GM23248 (cell line): Measurements from ENCODE around the gene HDAC3.

Experiments used
- EZH2 ChIP-seq: fragments of 200-600 bp; sonication (generic); IDR thresholded peaks from 2 replicates; pipeline ENCODE4 v1.6.1; 2018; ENCODE audit warnings: antibody characterized with exemption, mild to moderate bottlenecking; ENCODE audit not compliant: insufficient read depth, poor library complexity, severe bottlenecking
- EZH2phosphoT487 ChIP-seq: fragments of 200-600 bp; sonication (generic); IDR thresholded peaks from 2 replicates; pipeline ENCODE4 v1.6.1; 2018; ENCODE audit warnings: antibody characterized with exemption, moderate library complexity, mild to moderate bottlenecking, low read depth; ENCODE audit not compliant: insufficient read depth

DNA sequence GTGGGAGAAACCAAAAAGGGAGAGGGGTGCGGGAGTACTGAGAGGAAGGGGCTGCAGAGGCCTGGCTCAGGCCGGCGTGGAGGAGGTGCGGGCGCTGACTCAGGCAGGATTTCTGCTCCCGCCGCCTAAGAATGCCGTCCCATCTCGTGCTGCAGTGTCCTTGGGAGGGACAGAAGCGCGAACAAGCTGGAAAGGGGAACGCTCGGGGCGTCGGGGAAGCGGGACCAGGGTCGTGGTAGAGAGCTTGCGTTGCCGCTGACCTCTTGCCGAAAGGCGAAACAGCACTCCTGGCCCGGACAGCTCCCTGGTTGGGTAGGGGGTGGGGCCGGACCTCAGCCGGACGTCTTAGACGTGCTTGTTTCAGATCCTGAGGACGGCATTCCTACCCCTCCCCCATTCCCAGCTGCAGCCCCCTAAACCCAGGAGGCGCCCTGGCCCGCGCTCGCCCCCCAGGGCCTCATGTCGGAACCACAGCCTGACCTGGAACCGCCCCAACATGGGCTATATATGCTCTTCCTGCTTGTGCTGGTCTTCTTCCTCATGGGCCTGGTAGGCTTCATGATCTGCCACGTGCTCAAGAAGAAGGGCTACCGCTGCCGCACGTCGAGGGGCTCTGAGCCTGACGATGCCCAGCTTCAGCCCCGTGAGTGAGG is 1.2 kb upstream of the HDAC3 start:
- TF ChIP-seq EZH2: no peak
- TF ChIP-seq EZH2phosphoT487: no peak
